Neuron (in vitro differentiated cells): ENCODE results near the gene CCNG1.
"Not testable (repeated sequence)": the region's sequence is repeated elsewhere in the genome, so short reads cannot be mapped to it uniquely, and the experiment has no call there.

ENCODE experiments used
- H2AFZ ChIP-seq: one replicate; pipeline ENCODE4 v1.6.1; 2013; ENCODE audit warnings: low read depth, mild to moderate bottlenecking, inconsistent platforms, low read length, moderate library complexity
- H3K27me3 ChIP-seq: one replicate; pipeline ENCODE4 v1.6.1; 2013; ENCODE audit warnings: low read length; ENCODE audit not compliant: insufficient read depth
- H3K36me3 ChIP-seq: one replicate; pipeline ENCODE4 v1.6.1; 2013; ENCODE audit warnings: low read length; ENCODE audit not compliant: insufficient read depth
- H3K4me1 ChIP-seq: one replicate; pipeline ENCODE4 v1.6.1; 2013; ENCODE audit warnings: low read length; ENCODE audit not compliant: insufficient read depth
- H3K4me3 ChIP-seq: 2 replicates; pipeline ENCODE4 v1.5.1; 2013; ENCODE audit warnings: mild to moderate bottlenecking, low read length, moderate library complexity
- H3K9me3 ChIP-seq: one replicate; pipeline ENCODE4 v1.6.1; 2013; ENCODE audit warnings: low read length

The CCNG1 gene

GRCh38 chr5:163415673-163416072, 21.7 kb upstream of the CCNG1 start:
- H3K4me1 ChIP-seq, H3K27me3 ChIP-seq, H3K4me3 ChIP-seq, H2AFZ ChIP-seq, H3K9me3 ChIP-seq, H3K36me3 ChIP-seq: not testable (repeated sequence)

- H3K4me1 ChIP-seq = no peaks in the 10 kb centered on the region
- H2AFZ ChIP-seq = no peak overlapping the region
- H3K4me3 ChIP-seq = no peak overlapping the region
- H3K36me3 ChIP-seq = no peaks in the 10 kb centered on the region
- no peaks in the 10 kb centered on the region for H3K9me3 ChIP-seq
- no peaks in the 10 kb centered on the region for H3K27me3 ChIP-seq
These were observed 12.6 kb upstream of the CCNG1 start for GRCh38 chr5:163424836-163425235.

- not testable (repeated sequence) for H3K4me1 ChIP-seq, H3K27me3 ChIP-seq, H3K9me3 ChIP-seq, H3K4me3 ChIP-seq, H3K36me3 ChIP-seq, H2AFZ ChIP-seq
These were observed 11.3 kb upstream of the CCNG1 start for GRCh38 chr5:163426128-163426527.

GRCh38 chr5:163432544-163432943, 4.9 kb upstream of the CCNG1 start:
- no peaks in the 10 kb centered on the region for H3K9me3 ChIP-seq
- no peaks in the 10 kb centered on the region for H3K36me3 ChIP-seq
- no peak overlapping the region for H3K4me3 ChIP-seq
- peaks cover 16% of the 10 kb centered on the region for H3K4me1 ChIP-seq
- H3K27me3 ChIP-seq = no peaks in the 10 kb centered on the region
- no peak overlapping the region for H2AFZ ChIP-seq

- H3K4me1 ChIP-seq = peaks cover 18% of the 10 kb centered on the region
- H3K9me3 ChIP-seq = no peaks in the 10 kb centered on the region
- H3K36me3 ChIP-seq = no peaks in the 10 kb centered on the region
- no peak overlapping the region for H2AFZ ChIP-seq
- no peak overlapping the region for H3K4me3 ChIP-seq
- no peaks in the 10 kb centered on the region for H3K27me3 ChIP-seq
These were observed 4.1 kb upstream of the CCNG1 start for GRCh38 chr5:163433271-163433670.

- H3K36me3 ChIP-seq = peaks cover 5% of the 10 kb centered on the region
- H3K4me3 ChIP-seq = no peak overlapping the region
- no peak overlapping the region for H2AFZ ChIP-seq
- H3K27me3 ChIP-seq = no peaks in the 10 kb centered on the region
- peaks cover 25% of the 10 kb centered on the region for H3K4me1 ChIP-seq
- H3K9me3 ChIP-seq = no peaks in the 10 kb centered on the region
These were observed 3.0 kb upstream of the CCNG1 start for GRCh38 chr5:163434401-163434866.

GRCh38 chr5:163436515-163436914, 880 bp upstream of the CCNG1 start:
- Histone ChIP-seq H3K36me3 (peaks cover 25% of the 10 kb centered on the region), H2AFZ (peak overlapping the region; percentile 44), H3K4me1 (peaks cover 38% of the 10 kb centered on the region), H3K27me3 (no peaks in the 10 kb centered on the region), H3K4me3 (peak overlapping the region; percentile 45), H3K9me3 (no peaks in the 10 kb centered on the region)

GRCh38 chr5:163437011-163437308, 435 bp upstream of the CCNG1 start:
- Histone ChIP-seq H3K36me3 (peaks cover 29% of the 10 kb centered on the region), H3K4me1 (peaks cover 36% of the 10 kb centered on the region), H3K9me3 (no peaks in the 10 kb centered on the region), H3K27me3 (no peaks in the 10 kb centered on the region), H2AFZ (peak overlapping the region; percentile 44), H3K4me3 (peak overlapping the region; percentile 45)

- Histone ChIP-seq H3K27me3 (no peaks in the 10 kb centered on the region), H3K9me3 (no peaks in the 10 kb centered on the region), H3K36me3 (peaks cover 47% of the 10 kb centered on the region)
These were observed 1.7 kb downstream of the CCNG1 start for GRCh38 chr5:163439092-163439425.

GRCh38 chr5:163440954-163441353, 3.6 kb downstream of the CCNG1 start:
- H3K4me3 ChIP-seq = no peak overlapping the region
- H3K4me1 ChIP-seq = peaks cover 32% of the 10 kb centered on the region
- no peak overlapping the region for H2AFZ ChIP-seq
- H3K27me3 ChIP-seq = no peaks in the 10 kb centered on the region
- no peaks in the 10 kb centered on the region for H3K9me3 ChIP-seq
- H3K36me3 ChIP-seq = peaks cover 63% of the 10 kb centered on the region

More at GRCh38 chr5:163439092-163439425, 1.7 kb downstream of the CCNG1 start:
- Histone ChIP-seq H2AFZ (no peak overlapping the region), H3K4me3 (peak overlapping the region; percentile 93), H3K4me1 (peaks cover 36% of the 10 kb centered on the region)

GRCh38 chr5:163444526-163444925, 7.1 kb downstream of the CCNG1 start:
- Histone ChIP-seq H3K4me1 (peaks cover 14% of the 10 kb centered on the region), H3K27me3 (no peaks in the 10 kb centered on the region), H3K4me3 (no peak overlapping the region), H2AFZ (no peak overlapping the region), H3K36me3 (peaks cover 88% of the 10 kb centered on the region), H3K9me3 (peaks cover 3% of the 10 kb centered on the region)

- H3K36me3 ChIP-seq = peaks cover 85% of the 10 kb centered on the region
These were observed 8.0 kb downstream of the CCNG1 start for GRCh38 chr5:163445345-163445744.

GRCh38 chr5:163447191-163447590, 9.8 kb downstream of the CCNG1 start:
- peaks cover 78% of the 10 kb centered on the region for H3K36me3 ChIP-seq
- H3K4me3 ChIP-seq = no peak overlapping the region

More at GRCh38 chr5:163445345-163445744, 8.0 kb downstream of the CCNG1 start:
- peaks cover 6% of the 10 kb centered on the region for H3K4me1 ChIP-seq
- H2AFZ ChIP-seq = no peak overlapping the region
- H3K27me3 ChIP-seq = no peaks in the 10 kb centered on the region
- no peak overlapping the region for H3K4me3 ChIP-seq
- H3K9me3 ChIP-seq = peaks cover 3% of the 10 kb centered on the region

GRCh38 chr5:163447875-163448274, 10.5 kb downstream of the CCNG1 start:
- H3K4me1 ChIP-seq = no peaks in the 10 kb centered on the region
- no peaks in the 10 kb centered on the region for H3K27me3 ChIP-seq
- H3K9me3 ChIP-seq = peaks cover 3% of the 10 kb centered on the region
- H2AFZ ChIP-seq = no peak overlapping the region
- no peak overlapping the region for H3K4me3 ChIP-seq
- peaks cover 76% of the 10 kb centered on the region for H3K36me3 ChIP-seq

More at GRCh38 chr5:163447191-163447590, 9.8 kb downstream of the CCNG1 start:
- no peaks in the 10 kb centered on the region for H3K4me1 ChIP-seq
- peaks cover 3% of the 10 kb centered on the region for H3K9me3 ChIP-seq
- no peak overlapping the region for H2AFZ ChIP-seq
- no peaks in the 10 kb centered on the region for H3K27me3 ChIP-seq
